Measurements from ENCODE around the gene PRKCH.
"Not testable (repeated sequence)": the region's sequence is repeated elsewhere in the genome, so short reads cannot be mapped to it uniquely, and the experiment has no call there.

- TF ChIP-seq ZFP30, ZC3H10 (CRISPR knock-in tag; IDR thresholded peaks at IDR 0.05): not testable (repeated sequence)
Observed at GRCh38 chr14:61464539-61465320, 143.4 kb downstream of the PRKCH start.

All from SK-N-SH treated with all-trans-retinoic acid at 6 μM for 48 hours (cell line).